ENCODE measurements around the gene SH3TC2. TPM values are rescaled to one million over a fixed set of nuclear protein-coding genes. Genes with fewer than 3 reads are reported as not detected.
A peak's percentile ranks its signal among the peaks of the same experiment; 100 is the strongest.

Gene SH3TC2
- total RNA-seq, 1 donor from 2014 or later, result 35.7 TPM

DNA sequence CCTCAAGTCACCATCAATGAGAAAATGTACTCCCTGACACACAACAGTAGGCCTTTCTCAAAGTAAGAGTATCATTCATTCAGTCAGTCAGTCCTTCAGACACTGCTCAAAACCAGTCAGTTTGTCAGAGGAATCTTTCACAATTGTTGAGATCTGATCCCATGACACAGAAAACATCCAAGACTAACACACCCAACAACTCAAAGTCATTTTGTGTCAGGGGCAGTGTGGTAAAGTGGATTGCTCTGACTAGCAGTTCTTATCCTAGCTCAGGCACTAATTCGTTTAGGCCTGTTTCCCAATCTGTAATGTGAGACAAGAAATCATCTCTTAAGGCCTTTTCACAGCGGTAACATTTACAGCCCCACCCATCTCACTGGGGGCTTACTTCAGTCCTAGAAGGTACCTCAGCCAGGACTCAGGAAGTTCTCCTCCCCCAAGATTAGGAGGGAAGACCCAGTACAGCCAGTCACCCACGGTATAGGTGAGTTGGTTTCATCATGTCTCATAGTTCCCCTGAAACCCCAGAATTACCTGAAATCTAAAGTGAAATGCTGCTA is 31.9 kb downstream of the SH3TC2 start:
- DNase-seq (ENCODE audit: low read depth in 2 of 2), result no peak

DNA sequence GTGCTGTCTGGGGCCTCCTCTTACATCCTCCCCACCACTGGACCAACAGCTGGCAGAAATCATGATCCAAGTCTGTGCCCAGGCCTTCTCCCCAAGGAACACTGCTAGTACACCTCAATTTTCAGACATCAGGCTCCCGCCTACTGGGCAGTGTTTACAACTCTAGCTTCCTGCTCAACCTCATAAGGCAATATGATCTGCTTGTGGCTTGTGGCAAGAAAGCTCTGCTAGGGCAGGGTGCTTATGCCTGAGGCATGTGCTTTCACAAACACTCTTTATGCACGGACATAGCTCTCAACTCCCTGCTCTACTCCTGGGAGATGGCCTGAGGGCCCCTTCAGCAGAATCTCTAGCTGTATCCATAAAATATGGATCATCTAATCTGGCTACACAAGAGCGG is 32.5 kb downstream of the SH3TC2 start:
- no peak for DNase-seq (ENCODE audit: low read depth in 2 of 2)

DNA sequence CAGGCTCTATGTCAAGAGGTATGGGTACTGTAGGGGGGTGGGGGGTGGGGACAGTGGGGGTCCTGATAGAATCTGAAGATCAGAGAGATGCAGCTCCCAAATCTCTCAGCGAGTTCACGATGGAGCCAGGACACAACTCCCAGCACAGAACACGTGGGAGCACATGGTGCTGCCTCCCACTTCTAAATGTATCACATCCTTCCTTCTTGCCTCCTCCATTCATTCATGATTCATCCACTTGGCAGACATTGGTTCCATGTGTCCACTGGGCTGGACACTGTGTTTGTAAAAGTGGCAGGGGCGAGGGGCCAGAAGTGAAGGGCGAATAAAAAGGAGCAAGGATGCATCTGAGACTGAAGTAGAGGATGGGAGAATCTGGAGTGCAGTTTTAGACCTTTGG is 33.9 kb downstream of the SH3TC2 start:
- peak in 1 of 2 donors; percentile 46 for DNase-seq (ENCODE audit: low read depth in 2 of 2)

DNA sequence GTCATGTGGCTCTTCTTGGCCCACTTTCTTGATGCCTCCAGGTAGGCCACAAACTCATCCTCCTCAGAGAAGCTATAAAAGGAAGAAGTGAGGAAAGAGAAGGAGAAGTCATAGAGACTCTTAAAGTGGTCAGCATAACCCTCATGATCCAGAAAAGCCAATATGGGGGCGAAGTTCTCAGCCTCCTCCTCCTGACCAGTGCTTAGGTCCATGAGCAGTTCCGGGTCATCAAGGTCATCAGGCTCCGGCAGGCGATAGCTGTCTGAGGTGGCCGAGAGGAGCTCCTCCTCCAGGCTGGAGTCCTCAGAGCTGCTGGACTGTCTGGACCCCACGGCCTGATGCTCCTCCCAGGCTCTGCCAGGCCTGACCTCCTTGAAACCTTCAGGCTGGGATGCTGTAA is 34.7 kb downstream of the SH3TC2 start:
- no peak for DNase-seq (ENCODE audit: low read depth in 2 of 2)

DNA sequence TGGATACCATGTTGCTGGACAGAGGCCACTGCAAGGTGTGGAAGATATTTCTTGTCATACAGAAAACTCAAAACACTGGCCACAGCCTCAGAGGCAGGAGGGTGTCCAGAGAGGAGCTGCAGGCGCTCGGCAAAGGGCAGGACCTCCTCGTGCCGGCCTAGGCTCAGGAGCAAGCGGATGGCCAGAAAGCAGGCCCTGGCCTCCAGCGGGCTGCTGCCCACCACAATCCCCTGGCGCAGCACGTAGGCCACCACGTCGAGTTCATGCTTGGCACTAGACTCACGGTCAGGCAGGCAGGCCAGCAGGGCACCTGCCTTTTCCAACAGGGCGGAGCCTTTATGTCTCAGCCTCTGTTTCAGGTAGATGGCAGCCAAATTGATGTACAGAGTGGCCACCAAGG is 35.2 kb downstream of the SH3TC2 start:
- no peak for DNase-seq (ENCODE audit: low read depth in 2 of 2)

DNA sequence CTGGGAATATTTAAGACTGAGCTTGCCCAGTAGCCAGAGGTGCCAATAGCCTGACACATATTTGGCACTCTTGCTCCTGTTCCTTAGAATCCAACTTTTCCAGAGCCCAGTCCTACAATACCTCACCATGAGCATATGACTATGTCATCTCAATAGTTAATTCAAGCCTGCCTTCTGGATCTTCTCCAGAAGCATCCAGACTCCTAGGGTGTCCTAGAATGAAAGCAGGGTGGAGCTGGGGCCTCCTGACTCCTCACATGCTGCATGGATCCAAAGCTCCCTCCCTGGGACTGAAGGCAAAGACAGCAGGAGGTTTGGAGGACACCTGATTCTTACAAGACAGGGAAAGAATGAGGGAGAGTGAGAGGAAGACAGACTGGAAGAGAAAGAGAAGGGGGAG is 37.9 kb downstream of the SH3TC2 start:
- DNase-seq (ENCODE audit: low read depth in 2 of 2), result no peak

DNA sequence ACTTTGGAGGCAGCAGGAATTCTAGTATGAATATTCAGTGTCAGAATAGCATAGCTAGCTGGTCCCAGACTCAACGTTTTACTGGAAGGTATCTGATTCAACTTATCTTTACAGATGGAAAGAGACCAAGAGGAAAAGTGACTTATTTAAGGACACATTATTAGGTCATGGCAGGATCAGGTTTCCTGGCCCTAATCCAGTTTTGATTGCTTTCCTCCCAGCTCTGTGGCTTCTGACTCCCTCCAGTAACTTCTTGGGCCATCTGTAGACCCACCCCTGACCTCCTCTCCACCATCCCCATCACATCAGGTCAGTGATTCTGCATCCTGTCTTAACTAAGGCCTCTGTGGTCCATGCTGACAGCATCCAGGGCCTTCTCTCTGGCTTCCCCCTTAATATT is 38.4 kb downstream of the SH3TC2 start:
- peak in 1 of 2 donors; percentile 58 for DNase-seq (ENCODE audit: low read depth in 2 of 2)

DNA sequence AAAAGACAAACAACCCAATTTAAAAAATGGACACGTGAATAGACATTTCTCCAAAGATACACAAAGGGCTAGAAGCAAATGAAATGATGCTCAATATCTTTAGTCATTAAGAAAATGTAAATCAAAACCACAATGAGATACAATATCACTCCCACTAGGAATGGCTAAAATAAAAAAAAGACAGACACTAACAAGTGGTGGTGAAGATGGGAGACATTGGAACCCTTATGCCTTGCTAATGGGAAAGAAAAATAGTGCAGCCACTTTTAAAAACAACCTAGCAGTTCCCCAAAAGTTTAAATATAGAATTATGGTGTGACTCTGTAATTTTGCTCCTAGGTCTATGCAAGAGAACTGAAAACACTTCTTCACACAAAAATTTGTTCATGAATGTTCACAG is 40.7 kb downstream of the SH3TC2 start:
- DNase-seq (ENCODE audit: low read depth in 2 of 2), result no peak

DNA sequence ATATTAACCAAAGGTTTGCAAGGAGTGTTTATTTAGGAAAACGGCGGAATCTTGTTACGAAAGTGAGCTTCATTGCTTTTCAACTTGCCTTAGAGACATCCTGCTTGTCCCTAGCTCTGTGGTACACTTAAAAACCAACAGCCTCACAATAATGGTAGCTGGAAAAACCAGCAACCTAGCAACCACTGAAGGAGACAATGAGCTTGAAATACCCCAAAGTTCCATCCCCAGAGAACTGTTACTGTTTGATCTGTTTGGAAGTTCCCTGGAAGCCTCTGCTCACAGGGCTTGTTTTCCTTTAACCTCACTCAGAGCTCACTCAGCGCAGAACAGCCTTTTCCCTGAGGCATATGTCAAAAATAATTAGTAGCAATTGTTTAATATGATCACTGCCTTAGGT is 43.2 kb downstream of the SH3TC2 start:
- peak; percentile 60 to 71 for DNase-seq (ENCODE audit: low read depth in 2 of 2)

DNA sequence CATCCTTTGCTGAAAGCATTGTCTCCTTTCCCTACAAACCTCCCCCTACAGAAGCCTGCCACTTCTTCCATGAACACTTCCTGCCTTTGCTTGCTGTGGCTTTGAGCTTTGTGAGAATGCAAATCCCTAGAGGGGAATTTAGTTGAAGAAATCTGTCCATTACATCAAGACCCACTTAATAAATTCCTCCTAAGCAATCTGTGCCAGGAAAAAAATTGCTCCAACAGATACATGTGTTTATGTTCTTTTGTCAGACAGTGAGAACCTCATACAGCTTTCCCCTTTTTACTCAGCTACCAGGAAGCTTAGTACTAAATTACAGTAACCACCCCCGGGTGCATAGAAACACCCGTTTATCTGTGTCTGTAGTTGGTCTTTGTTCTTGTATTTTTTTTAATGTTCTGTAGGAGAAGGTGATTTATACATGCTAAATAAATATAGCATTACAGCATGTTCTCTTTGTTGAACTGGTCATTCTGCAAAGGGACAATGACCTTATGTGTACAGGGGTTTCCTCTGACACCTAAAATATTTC is 43.9 kb downstream of the SH3TC2 start:
- peak in 1 of 2 donors; percentile 51 for DNase-seq (ENCODE audit: low read depth in 2 of 2)

DNA sequence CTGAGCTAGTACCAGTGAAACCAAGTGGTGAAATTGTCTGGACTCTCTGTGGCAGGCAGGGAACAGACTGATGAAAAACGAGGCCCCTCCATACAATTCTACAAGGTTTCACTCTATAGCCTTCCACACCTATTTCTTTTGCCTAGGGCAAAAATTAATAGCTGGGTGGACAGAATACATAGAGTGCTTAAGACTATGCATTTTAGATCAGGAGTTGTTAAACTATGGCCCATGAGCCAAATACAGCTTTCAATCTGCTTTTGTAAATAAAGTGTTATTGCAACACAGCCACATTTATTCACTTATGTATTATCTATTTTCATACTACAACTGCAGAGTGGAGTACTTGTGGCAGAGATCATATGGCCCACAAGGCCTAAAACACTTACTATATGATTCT is 45.2 kb downstream of the SH3TC2 start:
- no peak for DNase-seq (ENCODE audit: low read depth in 2 of 2)

DNA sequence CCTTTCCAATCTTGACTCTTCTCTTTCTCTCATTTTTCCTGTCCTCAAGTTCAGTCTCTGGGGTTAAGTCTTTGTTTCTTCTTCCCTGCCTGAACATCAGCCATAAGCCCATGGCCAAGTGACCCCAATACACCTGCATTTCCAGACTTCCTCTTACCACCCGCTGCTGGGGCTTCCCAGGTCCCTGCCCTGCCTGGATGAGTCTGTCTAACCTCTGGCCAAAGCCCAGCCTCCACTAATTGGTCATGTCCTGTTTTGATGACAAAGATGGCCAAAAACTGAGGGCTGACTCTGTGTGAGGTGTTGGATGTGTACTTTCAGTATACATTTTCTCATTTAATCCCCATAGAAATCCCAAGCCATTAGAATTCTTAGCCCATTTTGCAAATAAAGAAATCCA is 47.3 kb downstream of the SH3TC2 start:
- peak; percentile 79 to 80 for DNase-seq (ENCODE audit: low read depth in 2 of 2)

DNA sequence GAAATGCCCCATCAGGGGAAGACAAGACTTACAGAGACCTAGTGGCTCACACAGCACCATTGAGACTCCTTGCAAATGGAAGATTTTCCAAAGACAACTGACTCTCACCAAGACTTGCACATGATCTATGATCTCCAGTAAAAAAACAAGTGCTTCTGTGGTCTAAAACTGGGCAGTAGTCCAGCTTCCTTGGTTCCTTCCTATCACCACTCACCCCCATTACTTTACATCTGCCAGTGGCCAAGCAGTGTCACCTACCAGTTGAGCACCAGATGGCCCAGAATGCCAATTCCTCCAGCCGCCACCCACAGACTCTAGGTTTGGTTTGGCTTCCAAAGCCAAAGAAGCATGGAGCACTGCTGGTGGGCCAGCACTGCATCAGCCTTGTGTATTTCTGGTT is 47.7 kb downstream of the SH3TC2 start:
- peak in 1 of 2 donors; percentile 28 for DNase-seq (ENCODE audit: low read depth in 2 of 2)

DNA sequence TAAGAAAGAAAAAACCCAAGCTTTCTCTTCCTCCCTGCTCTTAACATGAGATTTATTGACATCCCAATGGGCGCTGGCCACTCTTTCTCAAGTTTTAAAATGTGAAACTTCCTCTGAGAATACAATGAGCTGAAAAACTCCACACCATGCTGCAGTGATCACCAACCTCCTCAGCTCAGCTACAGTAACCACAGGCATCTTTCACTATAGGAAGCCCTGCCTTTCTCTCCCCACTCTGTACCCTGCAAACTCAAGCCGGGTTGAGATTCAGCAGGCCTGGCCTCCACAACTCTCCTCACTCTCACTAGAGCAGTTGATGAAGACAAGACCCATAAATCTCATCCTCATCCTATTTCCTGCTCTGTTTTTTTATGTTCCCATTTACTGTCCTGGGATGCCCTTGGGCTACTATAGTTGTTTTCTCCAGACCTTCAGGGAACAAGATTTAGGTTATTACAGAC is 48.3 kb downstream of the SH3TC2 start:
- no peak for DNase-seq (ENCODE audit: low read depth in 2 of 2)

DNA sequence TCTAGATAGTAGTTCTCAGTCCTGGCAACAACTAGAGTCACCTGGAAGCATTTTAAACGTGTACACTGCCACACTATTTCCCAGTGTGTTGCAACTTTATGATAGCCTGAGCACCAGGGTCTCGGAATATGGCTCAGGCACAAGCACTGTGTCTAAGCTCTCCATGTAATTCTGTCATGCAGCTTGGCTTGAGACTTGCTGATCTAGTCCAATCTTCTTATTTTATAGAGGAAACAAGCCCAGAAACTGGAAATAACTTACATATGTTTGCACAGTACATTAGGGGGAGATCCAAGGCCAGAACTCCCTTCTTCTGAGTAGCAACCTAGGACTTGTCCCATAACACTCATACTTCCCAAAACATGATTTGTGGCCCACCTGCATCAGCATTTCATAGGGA is 49.1 kb downstream of the SH3TC2 start:
- DNase-seq (ENCODE audit: low read depth in 2 of 2), result no peak

DNA sequence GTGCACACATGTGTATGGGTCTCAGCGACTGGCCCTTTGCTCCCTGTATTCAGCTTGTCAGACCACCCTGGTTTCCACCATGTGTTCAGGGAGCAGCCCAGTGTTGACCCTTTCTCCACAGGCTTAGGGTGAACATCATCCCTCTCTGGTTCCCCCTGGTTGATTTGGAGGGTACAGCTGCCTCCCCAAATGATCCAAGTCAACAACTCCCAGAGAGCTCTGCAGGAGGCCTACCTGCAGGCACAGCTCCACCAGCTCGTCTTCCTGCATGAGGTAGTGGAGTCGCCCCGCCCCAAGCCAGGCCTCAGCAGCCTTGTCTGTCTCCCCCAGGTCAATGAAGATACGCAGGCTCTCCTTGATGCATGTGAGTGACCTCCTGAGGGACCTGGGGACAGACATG is 50.5 kb downstream of the SH3TC2 start:
- DNase-seq (ENCODE audit: low read depth in 2 of 2), result no peak

DNA sequence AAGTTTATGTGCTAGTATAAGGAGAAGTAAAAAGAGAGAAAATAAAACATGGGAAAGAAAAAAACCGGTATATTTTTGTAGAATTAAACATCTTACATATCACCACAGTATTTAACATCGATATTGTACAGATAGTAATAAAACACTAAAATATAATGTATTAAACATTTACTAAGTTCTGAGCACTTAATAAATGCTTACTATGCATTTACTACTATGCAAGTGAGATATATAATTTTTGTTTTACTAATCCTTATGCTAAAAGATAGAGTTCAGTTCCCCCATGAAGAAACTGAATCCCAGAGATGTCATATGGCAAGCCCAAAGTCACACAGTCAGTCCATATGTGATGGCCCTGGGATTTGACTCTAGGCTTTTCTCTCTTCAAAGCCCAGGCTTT is 51.1 kb downstream of the SH3TC2 start:
- DNase-seq (ENCODE audit: low read depth in 2 of 2), result no peak

DNA sequence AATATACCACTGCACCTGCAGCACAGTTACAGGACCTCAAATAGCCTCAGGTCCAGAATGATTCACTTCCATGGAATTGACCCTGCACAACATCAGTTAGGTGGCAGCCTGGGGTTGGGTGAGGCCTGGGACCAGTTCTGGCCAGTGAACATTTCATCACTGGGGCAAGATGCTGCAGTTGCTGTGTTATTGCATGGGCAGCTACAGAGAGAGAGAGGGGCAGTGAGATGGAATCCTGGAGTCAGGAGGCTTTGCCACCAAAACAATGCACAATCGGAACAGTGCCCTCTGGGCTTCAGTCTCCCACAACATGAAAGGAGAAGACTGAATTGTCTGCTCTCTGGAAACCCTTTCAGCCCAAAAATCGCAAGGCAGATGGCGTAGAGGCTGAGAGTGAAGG is 51.8 kb downstream of the SH3TC2 start:
- no peak for DNase-seq (ENCODE audit: low read depth in 2 of 2)

DNA sequence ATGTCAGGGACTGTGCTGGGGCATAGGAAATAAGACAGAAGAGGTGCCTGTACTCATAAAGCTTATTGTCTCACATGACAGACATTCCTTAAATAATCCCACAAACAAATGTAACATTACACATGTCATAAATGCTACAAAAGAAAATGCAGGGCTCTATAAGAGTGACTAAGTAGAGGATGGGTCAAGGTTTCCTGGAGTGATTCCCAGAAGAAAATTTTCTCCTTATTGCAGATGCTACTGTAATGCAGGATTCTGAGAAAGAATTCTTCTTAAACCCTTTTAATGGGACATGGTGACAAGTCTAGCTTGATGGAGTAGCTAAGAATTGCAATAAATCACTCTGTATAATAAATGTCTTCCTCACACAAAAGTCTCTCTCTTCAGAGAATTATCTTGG is 55.7 kb downstream of the SH3TC2 start:
- no peak for DNase-seq (ENCODE audit: low read depth in 2 of 2)

DNA sequence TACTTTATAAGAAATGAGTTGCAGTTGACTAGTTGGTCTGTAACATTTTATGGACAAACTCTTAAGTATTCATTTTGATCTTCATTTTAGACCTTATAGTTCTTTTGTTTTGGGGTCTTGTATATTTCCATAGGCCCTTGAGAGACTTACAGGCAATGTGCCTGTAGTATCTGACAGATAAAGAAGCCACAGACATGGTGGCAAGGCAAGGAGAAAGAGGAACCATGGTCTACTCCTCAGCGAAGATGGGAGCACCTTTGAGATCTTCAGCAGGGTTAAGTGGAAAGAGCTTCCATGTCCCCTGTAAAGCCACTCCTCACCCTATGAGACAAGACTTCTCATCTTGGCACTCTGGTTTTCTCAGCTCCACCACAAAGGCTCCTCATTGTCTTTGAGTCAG is 56.4 kb downstream of the SH3TC2 start:
- DNase-seq (ENCODE audit: low read depth in 2 of 2), result no peak

DNA sequence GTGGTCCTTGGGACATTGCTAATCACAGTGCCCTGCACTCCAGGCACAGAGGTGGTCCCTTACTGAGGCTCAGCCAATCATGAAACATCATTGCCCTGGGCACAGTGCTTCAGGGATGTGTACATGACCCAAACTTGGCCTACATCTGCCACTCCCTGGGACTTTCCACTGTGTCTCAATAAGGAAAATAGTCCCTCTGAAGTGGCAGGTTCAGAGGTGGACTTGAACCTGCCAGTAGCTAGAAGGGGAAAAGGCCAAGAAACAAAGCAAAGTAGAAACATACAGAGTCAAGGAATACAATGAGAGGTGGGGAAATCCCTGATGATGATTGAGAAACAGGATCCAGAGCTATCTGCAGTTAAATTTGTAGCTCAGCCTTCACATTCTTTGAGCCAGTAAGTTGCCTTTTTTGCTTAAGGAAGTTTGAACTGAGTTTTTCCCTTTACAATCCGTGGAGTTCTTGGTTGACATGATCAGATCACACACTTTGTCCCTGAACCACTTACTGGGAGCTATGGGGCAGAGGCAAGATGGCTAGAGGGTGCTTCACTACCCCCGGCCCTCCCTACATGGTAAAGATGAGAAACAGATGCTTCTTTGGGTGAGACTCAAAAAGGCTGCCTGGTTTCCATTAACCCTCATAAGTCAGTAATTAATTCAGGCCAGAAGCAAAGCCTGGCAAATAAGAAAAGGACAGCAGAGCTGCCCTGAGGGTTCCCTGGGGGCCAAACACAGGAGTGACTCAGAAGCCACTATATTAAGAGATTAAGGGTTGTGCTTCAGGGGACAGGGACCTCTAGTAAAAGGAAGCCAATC is 57.6 kb downstream of the SH3TC2 start:
- DNase-seq (ENCODE audit: low read depth in 2 of 2), result peak in 1 of 2 donors; percentile 12

DNA sequence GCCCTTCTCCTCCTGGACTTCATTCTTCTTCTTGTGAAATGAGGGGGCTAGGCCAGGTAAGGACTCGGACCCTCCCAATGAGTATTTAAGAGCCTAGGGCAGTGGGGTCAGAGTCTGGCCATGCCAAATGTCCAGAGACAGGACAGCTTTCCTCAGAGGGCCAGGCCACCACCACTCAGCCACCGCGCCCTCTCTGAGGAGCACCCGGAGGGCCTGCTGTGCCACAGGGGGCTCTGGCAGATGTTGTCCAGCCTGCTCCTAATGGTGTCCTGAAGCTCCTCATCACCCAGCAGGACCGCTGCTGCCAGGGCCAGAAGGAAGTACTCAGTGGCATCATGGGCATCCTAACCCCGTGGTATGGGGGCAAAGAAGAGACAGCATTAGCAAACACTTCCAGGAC is 58.3 kb downstream of the SH3TC2 start:
- DNase-seq (ENCODE audit: low read depth in 2 of 2), result no peak
